Lower leg skin (tissue), 4 donors: ENCODE data around the gene MAN1C1. TPM values are rescaled to one million over a fixed set of nuclear protein-coding genes. Genes with fewer than 3 reads are reported as not detected.

Experiments
- DNase-seq, 2 donors: peaks; one replicate each; pipeline ENCODE4 v3.0.0-alpha.2; 2019; ENCODE audit warnings: low spot score in 2 of 2
- H3K4me3 ChIP-seq: fragments of 200-600 bp; sonication (generic); 2 replicates; pipeline ENCODE4 v1.5.1; 2017; ENCODE audit warnings: mild to moderate bottlenecking, low read depth; ENCODE audit not compliant: poor library complexity, severe bottlenecking
- CTCF ChIP-seq, 3 donors: fragments of 450-650 bp; IDR thresholded peaks; one replicate each; pipeline ENCODE4 v1.5.1; 2016; ENCODE audit warnings: antibody characterized with exemption in 3 of 3, mild to moderate bottlenecking in 3 of 3, moderate library complexity in 2 of 3
- POLR2A ChIP-seq, 2 donors: fragments of 450-650 bp; IDR thresholded peaks; one replicate each; pipeline ENCODE4 v1.6.1; 2016 to 2017; ENCODE audit warnings: antibody characterized with exemption in 2 of 2, mild to moderate bottlenecking in 1 of 2, moderate library complexity in 1 of 2
- WGBS, 2 donors: methylation state at CpG; one replicate each; pipeline ENCODE4 v1.1.5; 2018; 5-methylcytosine and 5-hydroxymethylcytosine counted together
- intact Hi-C: fragments of 100-400 bp; cut with DNase I; formaldehyde crosslinking; loops from one replicate; pipeline ENCODE4 v1.15.0; 2023; ENCODE audit warnings: low total_unique reads
- total RNA-seq, 4 donors: library from RNA; depleted of rRNA; stranded (reverse); fragments of >200 nt; gene quantifications; one replicate each; pipeline ENCODE4 v1.1.0, GENCODE V29; 2016

Gene MAN1C1
- total RNA-seq, 4 donors from 2014 or later = 5.9 to 7.3 (median 6.6) TPM

- intact Hi-C loops = no loop called here
- no peak overlapping the region for H3K4me3 ChIP-seq
- TF ChIP-seq CTCF (IDR thresholded peaks at IDR 0.05) = no peak
- no peak for TF ChIP-seq POLR2A (IDR thresholded peaks at IDR 0.05)
- WGBS, 2 donors = 60% methylated on average over 8 of the region's 8 CpGs
- DNase-seq = peak in 1 of 2 donors; percentile 84
Observed at GRCh38 chr1:25642574-25643108, 26.1 kb downstream of the MAN1C1 start.

- no peak for DNase-seq
- 93 to 97% methylated on average over 7 of the region's 7 CpGs for WGBS, 2 donors
- H3K4me3 ChIP-seq = no peak overlapping the region
- intact Hi-C loops = no loop called here
- TF ChIP-seq CTCF (IDR thresholded peaks at IDR 0.05) = no peak
Observed at GRCh38 chr1:25643929-25644328, 27.3 kb downstream of the MAN1C1 start.

- H3K4me3 ChIP-seq = no peak overlapping the region
- no peak for TF ChIP-seq POLR2A (IDR thresholded peaks at IDR 0.05)
- no peak for TF ChIP-seq CTCF (IDR thresholded peaks at IDR 0.05)
- intact Hi-C loops = no loop called here
- 80% methylated on average over 4 of the region's 4 CpGs for WGBS, 2 donors
- peak in 1 of 2 donors; percentile 49 for DNase-seq
Observed at GRCh38 chr1:25644962-25645361, 28.4 kb downstream of the MAN1C1 start.

GRCh38 chr1:25645637-25646400, 29.2 kb downstream of the MAN1C1 start:
- no peak for TF ChIP-seq POLR2A (IDR thresholded peaks at IDR 0.05)
- TF ChIP-seq CTCF (IDR thresholded peaks at IDR 0.05) = no peak
- intact Hi-C loops = no loop called here
- peak in 1 of 2 donors; percentile 2 for DNase-seq
- 93 to 95% methylated on average over 23 of the region's 23 CpGs for WGBS, 2 donors
- no peak overlapping the region for H3K4me3 ChIP-seq

GRCh38 chr1:25647106-25647505, 30.5 kb downstream of the MAN1C1 start:
- peak in 1 of 2 donors; percentile 62 for DNase-seq
- WGBS, 2 donors = 94 to 97% methylated on average over 4 of the region's 4 CpGs
- no peak for TF ChIP-seq CTCF (IDR thresholded peaks at IDR 0.05)
- TF ChIP-seq POLR2A (IDR thresholded peaks at IDR 0.05) = no peak
- H3K4me3 ChIP-seq = no peak overlapping the region
- intact Hi-C loops = no loop called here
